Stimulated activated CD8-positive, alpha-beta memory T cell treated with anti-CD3 and anti-CD28 coated beads, Interleukin-7, amount 100 ng/mL, for 4 hours (primary cell): ENCODE data around the gene FUBP1.
"Not testable (repeated sequence)": the region's sequence is repeated elsewhere in the genome, so short reads cannot be mapped to it uniquely, and the experiment has no call there.

Experiments used
- DNase-seq, 2 donors: peaks; one replicate each; pipeline ENCODE4 v3.0.0-alpha.2; 2020; ENCODE audit warnings: low read depth in 2 of 2

FUBP1 gene

DNA sequence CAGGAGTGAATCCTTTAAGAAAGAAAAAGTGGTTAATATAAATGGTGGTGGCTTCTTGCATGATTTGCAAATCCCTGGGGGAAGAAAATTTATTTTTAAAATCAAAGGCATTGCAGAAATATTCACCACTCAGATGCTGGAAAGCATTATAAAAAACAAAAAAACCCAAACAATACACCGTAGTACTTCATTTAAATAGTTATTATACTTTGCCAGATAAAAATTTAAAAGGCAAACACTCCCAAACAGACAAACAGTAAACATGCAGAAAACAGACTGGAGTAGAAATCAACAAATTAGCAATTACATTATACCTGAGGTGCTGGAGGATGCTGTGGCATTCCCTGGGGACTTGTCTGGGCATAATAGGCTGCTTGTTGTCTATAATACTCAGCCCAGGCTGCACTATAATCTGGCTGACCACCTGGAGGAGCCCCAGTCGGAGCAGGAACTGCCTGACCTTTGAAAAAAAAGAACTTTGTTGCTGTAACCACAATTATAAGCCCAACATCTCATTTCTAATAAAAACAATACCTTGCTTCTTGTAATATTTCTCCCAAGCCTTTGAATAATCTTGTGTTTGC, 29.9 kb downstream of the FUBP1 start:
- no peak for DNase-seq

DNA sequence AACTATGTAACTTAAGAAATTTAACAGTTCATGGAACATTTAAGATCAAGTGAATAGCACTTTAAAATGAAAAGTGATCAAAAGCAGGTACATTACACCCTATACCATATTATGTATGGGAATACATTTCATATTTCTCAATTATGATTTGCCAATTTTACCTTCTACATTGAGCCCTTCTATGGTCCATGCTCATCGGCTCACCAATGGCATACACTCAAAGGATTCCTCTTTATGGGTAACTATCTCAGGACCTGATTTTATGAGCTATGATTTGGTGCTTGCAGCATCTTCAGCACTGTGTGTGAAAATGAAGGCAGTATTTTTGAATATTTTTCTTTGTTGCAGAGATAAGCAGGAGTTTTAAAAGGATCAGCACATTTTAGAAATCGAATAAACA, 33.5 kb downstream of the FUBP1 start:
- DNase-seq: no peak

DNA sequence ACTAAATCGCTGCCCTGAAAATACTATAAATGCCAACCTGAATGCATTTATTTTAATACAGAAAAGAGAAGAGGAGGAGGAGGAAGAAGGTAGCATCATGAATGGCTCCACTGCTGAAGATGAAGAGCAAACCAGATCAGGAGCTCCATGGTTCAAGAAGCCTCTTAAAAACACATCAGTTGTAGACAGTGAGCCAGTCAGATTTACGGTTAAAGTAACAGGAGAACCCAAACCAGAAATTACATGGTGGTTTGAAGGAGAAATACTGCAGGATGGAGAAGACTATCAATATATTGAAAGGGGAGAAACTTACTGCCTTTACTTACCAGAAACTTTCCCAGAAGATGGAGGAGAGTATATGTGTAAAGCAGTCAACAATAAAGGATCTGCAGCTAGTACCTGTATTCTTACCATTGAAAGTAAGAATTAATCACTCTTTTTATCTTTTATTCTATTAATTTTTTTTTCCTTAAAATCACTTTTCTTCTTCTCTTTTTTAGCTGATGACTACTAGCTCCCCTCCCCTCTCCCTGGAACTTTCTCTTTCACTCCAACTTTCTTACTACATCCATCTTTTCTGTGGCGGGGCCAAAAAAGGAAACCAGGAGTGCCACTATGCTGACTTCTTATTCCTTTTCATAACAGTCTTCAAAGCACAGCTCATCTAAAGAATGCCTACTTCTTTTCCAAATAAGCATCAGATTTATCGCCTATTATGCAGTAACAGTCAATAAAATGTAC, 36.3 kb downstream of the FUBP1 start:
- DNase-seq: no peak

DNA sequence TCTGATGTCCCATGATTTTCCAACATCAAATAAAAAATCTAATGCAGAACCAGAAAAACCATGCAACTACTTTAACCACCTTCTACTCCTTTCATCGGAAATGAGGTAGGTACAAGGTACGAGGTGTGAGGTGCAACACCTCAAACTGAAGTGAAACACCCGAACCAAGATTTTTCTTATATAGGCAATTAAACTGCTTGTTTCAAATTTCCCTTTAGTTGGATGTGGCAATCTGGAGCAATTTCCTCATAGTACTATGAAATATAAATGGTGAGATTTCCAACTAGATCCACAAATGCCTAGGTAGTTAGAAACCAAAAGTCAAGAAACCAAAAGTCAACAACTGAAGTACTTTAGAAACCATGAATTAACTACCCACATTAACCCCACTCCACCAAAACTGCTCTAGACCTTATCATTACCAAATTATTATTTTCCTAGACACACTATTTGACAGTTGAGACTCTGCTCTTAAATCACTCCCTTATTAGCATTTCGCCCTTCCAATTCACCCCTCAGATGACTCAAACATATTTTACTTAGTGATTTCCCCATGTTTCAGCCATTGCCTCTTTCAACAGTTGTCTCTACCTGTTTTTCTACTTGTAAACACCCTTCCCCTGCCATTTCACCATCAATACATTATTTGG, 37.8 kb downstream of the FUBP1 start:
- DNase-seq: no peak

- DNase-seq: no peak
Measured at GRCh38 chr1:77938651-77939050, 40.2 kb downstream of the FUBP1 start.

DNA sequence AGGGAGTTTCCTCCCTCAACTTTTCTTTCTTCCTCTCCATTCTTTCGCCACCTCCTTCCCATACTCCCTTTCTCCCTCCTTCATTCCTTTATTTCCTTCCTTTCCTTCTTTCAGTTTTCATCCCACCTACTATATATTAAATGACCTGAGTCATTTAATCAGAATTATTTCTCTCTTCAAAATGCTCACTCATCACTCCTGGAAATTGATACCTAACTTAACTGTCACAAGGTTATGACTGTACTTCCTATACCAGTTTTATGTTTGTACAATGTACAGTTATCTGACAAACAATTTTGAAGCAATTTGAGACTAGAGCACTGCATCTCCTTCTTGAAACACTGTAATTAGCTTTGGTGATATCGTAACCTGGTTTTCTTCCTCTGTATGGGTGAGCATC, 49.1 kb downstream of the FUBP1 start:
- DNase-seq: no peak

DNA sequence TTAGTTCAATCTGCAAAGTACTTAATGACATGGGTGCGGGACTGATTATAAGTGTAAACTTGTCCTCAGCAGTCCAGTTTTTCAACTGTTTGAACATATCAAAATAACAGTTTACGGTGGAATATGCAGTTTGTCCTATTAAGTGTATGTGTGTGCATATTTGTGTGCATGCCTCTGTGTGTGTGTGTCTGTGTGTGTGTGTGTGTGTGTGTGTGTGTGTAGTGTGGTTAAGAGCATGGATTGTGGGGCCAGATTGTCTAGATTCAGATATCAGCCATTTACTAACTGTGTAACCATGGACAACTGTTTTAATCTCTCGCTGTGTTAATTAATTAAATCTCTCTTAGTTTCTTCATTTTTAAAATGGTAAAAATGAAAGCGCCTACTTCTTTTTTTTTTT, 51.5 kb downstream of the FUBP1 start:
- no peak for DNase-seq

- no peak for DNase-seq
Measured at GRCh38 chr1:77926561-77927357, 52.1 kb downstream of the FUBP1 start.

DNA sequence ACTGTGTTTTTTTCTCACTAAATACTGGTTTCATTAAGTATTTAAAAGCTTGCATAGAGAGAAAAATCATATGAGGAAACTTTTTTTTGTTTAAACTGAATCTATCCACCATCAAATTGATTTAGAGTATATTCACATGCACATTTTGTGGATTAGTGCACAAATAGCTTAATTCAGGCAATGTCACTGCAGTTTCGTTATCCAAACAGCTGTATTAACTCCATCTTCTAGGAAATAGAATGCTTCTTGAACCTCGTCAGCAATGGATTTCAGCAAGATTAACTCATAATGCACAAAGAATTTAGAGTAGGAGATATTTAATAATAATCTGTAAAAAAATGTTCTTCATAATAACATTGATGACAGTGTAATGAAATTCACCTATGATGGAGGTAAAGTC, 52.9 kb downstream of the FUBP1 start:
- no peak for DNase-seq

GRCh38 chr1:77925518-77925917, 53.4 kb downstream of the FUBP1 start:
- no peak for DNase-seq

GRCh38 chr1:77918918-77919317, 60.0 kb downstream of the FUBP1 start:
- DNase-seq: not testable (repeated sequence)

GRCh38 chr1:77910116-77910515, 68.8 kb downstream of the FUBP1 start:
- DNase-seq: no peak

DNA sequence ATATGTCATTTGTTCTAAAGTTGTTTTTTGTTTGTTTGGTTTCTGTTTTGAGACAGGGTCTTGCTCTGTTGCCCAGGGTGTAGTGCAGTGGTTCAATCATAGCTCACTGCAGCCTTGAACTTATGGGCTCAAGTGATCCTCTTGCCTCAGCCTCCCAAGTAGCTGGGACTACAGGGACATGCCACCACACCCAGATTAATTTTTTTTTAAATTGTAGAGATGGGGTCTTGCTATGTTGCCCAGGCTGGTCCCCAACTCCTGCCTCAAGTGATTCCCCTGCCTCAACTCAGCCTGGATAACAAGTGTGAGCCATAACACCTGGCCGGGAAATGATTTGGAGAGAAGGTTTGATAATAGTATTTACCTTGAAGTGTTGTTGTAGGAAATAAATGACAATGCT, 72.2 kb downstream of the FUBP1 start:
- DNase-seq: no peak

DNA sequence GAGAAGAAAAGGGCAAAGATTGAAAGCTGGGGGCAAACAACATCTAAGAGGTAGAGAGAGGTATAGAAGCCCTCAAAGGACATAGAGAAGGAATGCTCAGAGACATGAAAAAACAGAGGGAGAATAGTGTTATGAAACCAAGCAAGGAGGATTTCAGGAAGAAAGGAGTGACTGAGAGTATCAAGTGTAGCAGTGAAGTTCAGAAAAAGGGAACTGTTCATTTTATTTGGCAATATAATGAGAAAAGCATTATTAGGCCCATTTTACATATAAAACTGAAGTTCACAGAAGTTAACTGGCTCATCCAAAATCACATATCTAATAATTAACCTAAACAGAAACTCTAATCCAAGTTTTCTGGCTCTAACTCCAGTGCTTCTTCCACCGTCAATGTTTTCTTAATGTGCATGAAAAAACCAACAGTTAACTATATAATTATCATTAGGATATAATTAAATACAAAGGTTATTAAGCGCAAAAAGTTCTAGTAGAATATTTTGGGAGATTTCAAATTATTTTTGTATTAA, 72.8 kb downstream of the FUBP1 start:
- DNase-seq: no peak

GRCh38 chr1:77905603-77906002, 73.3 kb downstream of the FUBP1 start:
- DNase-seq: no peak

DNA sequence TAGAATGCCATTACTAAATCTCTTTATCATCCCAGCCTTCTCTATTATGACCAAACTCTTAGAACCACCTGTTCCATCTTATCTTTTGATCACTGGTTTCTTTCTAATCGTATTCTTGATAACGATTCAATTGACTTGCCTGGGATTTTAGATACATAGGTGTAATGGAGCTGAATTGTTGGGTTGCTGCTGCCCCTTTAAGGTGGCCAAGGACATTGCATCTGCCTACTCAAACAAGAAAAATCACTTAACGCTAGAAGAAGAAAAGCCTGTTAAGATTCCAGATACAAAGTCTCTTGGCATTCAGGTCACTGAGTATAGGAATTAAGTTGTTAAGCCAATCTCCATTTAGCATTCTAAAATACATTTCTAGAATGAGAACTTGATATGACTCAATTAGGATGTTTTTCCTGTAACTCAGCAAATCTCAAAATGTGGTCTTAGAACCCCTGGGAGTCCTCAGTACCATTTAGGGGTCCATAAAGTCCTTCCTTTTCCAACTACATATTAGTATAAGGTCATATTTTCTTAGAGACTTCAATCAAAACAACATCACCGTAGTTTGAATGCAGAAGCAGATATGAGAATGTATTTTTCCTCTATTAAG, 78.1 kb downstream of the FUBP1 start:
- DNase-seq: no peak

- DNase-seq: no peak
Measured at GRCh38 chr1:77899647-77900320, 79.1 kb downstream of the FUBP1 start.
